NCI-H146 treated with DMSO at 0.1 percent for 48 hours (cell line): ENCODE data around the gene PIK3AP1.
A peak's percentile ranks its signal among the peaks of the same experiment; 100 is the strongest.

Experiments used
- DNase-seq: peaks from one replicate; lab custom pipeline; 2025; ENCODE audit not compliant: unreplicated experiment; lab: John Stamatoyannopoulos, UW

Gene PIK3AP1

GRCh38 chr10:96673318-96674099, 46.8 kb downstream of the PIK3AP1 start:
- no peak for DNase-seq

GRCh38 chr10:96672481-96673175, 47.7 kb downstream of the PIK3AP1 start:
- DNase-seq: no peak

- no peak for DNase-seq
These were observed 49.0 kb downstream of the PIK3AP1 start for GRCh38 chr10:96671211-96671890.

GRCh38 chr10:96670786-96671185, 49.5 kb downstream of the PIK3AP1 start:
- DNase-seq: peak; percentile 93

DNA sequence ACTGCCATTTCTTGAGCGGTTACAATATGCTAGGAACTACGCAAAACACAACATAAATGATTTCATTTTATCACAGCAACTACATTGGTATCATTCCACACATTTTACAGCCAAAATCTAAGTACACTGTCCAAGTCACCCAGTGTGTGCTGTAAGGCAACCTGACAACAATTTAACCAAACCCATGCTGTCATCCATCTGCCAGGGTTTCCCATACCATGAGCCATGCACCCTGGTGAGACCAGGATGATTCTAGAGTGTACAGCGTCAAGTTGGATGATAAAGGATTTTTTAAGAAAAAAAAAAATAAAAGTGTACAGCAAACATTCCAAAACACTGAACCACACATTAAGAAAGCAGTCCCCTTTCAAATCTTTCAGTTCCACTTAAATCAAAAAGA, 52.9 kb downstream of the PIK3AP1 start:
- DNase-seq: no peak

DNA sequence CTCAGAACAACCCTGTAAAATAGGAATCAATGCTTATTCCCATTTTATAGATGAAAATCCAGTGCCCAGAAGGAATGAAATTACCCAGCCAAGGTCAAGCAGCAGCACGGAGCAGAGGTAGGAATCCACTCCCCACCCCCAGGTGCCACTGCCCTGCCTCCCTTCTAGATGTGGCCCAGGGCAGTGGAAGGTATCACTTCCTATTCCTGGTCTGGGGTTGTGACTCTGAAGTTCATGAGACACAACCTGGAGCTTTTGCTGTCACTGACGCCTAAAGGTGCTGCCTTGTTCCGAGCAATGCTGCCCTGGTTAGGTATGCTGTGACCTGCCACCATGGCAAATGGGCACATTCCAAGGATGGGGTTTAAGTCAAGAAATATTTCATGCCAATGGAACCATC, 53.6 kb downstream of the PIK3AP1 start:
- no peak for DNase-seq

GRCh38 chr10:96665306-96665705, 55.0 kb downstream of the PIK3AP1 start:
- no peak for DNase-seq

DNA sequence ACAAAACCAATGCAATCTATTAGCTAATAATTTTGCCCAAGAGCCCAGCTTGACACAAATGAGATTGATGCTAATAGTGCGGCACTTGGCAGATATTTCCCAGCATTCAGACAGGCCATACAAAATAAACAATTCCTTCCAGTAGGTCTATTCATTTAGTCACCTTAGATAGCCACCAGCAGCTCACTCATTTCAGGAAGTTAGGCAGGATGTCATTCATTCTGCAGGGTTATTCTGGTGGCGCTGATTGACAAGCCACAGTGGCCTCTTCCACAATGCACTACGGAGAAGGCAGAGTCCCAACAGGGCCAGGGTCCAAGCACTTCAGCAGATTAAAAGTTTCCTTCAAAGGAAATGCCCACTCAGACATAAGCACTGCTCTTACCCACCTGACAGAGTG, 55.8 kb downstream of the PIK3AP1 start:
- no peak for DNase-seq

DNA sequence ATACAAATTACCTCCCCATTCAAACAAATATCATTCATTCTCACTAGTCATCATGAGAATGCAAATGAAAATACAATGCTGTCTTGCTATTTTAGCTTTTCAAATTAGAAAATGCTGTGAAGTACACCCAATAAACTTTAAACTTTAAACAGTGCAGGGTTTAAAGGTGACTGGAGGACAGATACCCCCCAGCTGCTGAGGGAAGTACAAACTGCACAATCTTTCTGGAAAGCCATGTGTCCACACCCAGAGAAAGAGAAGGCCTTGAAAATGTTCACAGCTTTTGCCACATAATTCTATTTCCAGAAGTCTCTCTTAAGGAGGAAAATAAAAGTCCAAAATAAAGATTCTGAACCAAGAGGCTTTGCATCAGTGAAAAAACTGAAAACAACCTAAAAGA, 56.5 kb downstream of the PIK3AP1 start:
- DNase-seq: no peak

- DNase-seq: no peak
These were observed 58.7 kb downstream of the PIK3AP1 start for GRCh38 chr10:96661632-96662031.

- DNase-seq: no peak
These were observed 60.0 kb downstream of the PIK3AP1 start for GRCh38 chr10:96660297-96660696.

GRCh38 chr10:96658844-96659243, 61.5 kb downstream of the PIK3AP1 start:
- no peak for DNase-seq

DNA sequence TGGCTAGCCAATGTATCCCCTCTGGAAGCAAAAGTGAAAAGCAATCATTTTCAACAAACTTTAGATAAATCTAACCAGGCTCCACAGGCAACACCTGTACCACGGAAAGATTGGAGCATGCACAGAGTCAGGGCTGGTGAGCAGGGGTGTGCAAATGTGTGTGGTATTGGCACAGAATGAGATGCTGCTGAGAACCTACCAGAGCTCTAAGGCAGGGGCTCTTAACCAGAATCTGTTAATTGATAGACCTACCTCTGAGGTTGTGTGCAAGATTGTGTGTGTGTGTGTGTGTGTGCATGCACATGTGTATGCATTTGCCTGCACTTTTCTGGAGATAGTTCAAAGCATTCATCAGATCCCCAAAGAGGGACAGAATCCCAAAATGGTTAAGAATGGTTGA, 62.9 kb downstream of the PIK3AP1 start:
- DNase-seq: no peak

DNA sequence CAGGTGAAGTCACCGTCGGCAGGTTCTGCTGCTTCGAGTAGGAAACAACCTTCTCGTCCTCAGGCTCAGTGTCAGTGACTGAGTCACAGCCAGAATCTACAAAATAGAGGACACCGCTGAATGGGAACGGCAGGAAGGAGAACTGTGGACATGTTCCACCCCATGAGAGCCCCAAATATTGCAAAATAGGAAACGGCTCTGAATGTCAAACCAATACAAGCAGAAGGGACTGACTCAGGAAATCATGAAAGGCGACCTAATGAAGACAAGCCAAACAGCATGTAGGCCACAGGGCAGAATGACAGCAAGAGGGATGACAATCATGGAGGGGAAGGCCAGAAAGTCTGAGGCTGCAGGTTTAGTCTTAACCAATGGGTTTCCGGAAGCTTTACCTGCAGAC, 63.5 kb downstream of the PIK3AP1 start:
- no peak for DNase-seq

DNA sequence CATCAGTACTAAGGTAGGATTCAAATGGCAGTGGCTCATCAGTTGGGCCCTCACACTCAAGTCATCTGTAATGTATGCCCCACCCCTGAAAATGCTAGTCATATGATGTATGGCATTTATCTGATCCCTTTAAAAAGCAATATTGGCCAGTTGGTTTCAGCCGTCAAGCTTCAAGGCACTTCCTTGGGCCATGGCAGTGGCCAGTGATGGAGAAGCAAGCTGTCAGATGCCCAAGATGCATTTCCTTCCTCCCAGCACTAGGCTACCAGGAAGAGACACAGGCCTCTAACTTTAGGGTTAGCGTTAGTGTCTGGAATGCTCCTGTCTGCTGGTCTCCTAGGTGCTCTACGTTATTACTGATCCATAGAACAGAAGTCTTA, 64.1 kb downstream of the PIK3AP1 start:
- no peak for DNase-seq

GRCh38 chr10:96655461-96656197, 64.7 kb downstream of the PIK3AP1 start:
- DNase-seq: no peak

DNA sequence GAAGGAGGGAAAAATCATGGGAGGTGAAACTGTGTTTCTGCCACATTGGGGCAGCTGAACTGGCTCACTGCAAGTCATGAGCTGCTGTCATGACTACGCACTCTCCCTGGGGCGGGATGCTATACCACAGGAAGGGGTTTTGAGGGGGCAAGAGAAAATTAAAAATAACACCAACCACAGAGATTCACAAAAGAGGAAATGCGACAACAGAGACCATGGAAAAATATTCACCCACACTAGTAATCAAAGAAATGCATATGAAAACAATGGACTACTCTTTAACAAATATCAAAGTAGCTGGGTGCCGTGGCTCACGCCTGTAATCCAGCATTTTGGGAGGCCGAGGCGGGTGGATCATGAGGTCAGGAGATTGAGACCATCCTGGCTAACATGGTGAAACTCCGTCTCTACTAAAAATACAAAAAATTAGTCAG, 68.3 kb downstream of the PIK3AP1 start:
- no peak for DNase-seq

GRCh38 chr10:96650958-96651357, 69.4 kb downstream of the PIK3AP1 start:
- DNase-seq: no peak

DNA sequence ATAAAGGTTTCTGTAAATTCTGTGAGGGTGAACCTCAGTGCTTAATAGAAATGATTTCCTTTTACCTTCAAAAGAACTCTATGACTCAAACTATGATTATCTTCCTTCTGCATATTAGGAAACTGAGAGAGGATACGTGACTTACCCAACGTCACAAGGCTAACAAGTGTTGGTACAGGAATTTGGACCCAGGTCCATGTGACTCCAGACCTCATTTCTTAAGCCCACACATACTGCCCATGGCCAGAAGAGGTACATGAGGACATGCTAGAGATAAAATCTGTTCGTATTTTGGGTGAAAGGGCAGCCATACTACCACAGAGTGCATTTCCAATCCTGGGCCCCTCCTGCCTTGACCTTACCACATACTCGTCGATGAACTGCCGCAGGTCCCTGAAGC, 72.0 kb downstream of the PIK3AP1 start:
- no peak for DNase-seq

- DNase-seq: no peak
These were observed 72.8 kb downstream of the PIK3AP1 start for GRCh38 chr10:96647466-96647865.

DNA sequence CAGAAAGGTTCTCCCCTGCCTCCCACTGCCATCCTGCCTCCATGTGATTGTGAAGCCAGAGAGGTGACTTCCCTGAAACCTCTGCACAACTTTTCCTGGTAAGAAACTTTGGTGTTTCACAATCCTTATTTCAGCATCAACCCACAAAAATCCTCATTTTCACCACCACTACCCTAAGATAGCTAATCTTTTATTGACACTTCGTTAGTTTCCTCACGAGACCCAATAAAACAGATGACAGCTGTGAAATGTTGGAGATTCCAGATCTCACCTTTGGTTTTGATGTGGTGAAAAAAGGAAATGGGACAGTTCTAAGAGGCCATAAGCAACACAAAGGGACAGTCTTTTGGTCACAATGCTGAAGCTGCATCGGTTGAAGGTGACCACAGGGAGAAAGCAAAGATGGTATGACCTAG, 73.6 kb downstream of the PIK3AP1 start:
- no peak for DNase-seq
